PFSK-1 (cell line): Measurements from ENCODE around the gene PRRX1.

ENCODE experiments used
- FOXP2 ChIP-seq: optimal IDR thresholded peaks from 2 replicates; pipeline ENCODE3; 2011; ENCODE audit warnings: borderline replicate concordance, control low read depth, inconsistent platforms; ENCODE audit not compliant: insufficient read depth; ENCODE audit errors: extremely low read length, extremely low read depth
- POLR2AphosphoS5 ChIP-seq: IDR thresholded peaks from 2 replicates; pipeline ENCODE4 v1.6.1; 2012; ENCODE audit warnings: low read depth, mild to moderate bottlenecking, control low read depth, low read length, moderate library complexity
- TAF1 ChIP-seq: IDR thresholded peaks from 2 replicates; pipeline ENCODE4 v1.6.1; 2012; ENCODE audit warnings: low read length, control low read depth, borderline replicate concordance; ENCODE audit not compliant: insufficient read depth
- TF ChIP-seq, protein P1 (sequence below), 2 experiments: IDR thresholded peaks; 2 replicates each; pipeline versions ENCODE4 v1.6.1 to v1.8.0; 2011 to 2012; ENCODE audit warnings: low read depth in 2 of 2, low read length in 2 of 2, control low read depth in 1 of 2, inconsistent platforms in 1 of 2, mild to moderate bottlenecking in 1 of 2, moderate library complexity in 1 of 2; ENCODE audit not compliant: insufficient read depth in 1 of 2

DNA sequence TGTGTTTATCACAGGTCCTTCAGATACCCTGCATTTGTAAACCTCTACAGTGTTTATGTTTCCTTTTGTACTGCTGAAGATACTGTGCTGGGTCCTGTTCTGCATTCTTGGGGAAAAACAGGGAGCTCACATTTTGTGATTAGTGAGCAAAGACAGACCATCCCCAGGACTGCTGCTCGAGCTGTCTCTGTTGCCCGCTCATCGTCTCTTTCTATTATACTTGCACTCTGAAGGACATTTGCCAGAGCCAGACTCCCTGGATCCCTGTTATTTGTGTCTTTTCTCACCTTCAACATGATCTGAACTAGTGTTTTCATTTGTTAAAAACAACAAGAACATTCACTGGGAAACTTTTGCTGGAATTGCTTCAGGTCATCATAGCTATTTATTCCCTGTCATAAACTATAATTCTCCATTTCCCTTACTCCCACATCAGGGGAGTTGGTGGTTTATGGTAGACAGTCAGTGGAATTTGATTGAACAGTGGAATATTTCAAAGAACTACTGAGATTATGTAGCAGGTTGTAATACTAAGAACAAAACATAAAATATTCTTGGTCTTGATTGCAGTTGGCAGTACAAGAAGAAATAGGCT is 53.0 kb downstream of the PRRX1 start:
- no peak for TF ChIP-seq POLR2AphosphoS5
- TF ChIP-seq, protein P1, sequence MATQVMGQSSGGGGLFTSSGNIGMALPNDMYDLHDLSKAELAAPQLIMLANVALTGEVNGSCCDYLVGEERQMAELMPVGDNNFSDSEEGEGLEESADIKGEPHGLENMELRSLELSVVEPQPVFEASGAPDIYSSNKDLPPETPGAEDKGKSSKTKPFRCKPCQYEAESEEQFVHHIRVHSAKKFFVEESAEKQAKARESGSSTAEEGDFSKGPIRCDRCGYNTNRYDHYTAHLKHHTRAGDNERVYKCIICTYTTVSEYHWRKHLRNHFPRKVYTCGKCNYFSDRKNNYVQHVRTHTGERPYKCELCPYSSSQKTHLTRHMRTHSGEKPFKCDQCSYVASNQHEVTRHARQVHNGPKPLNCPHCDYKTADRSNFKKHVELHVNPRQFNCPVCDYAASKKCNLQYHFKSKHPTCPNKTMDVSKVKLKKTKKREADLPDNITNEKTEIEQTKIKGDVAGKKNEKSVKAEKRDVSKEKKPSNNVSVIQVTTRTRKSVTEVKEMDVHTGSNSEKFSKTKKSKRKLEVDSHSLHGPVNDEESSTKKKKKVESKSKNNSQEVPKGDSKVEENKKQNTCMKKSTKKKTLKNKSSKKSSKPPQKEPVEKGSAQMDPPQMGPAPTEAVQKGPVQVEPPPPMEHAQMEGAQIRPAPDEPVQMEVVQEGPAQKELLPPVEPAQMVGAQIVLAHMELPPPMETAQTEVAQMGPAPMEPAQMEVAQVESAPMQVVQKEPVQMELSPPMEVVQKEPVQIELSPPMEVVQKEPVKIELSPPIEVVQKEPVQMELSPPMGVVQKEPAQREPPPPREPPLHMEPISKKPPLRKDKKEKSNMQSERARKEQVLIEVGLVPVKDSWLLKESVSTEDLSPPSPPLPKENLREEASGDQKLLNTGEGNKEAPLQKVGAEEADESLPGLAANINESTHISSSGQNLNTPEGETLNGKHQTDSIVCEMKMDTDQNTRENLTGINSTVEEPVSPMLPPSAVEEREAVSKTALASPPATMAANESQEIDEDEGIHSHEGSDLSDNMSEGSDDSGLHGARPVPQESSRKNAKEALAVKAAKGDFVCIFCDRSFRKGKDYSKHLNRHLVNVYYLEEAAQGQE (IDR thresholded peaks at IDR 0.05; ENCODE audit: insufficient read depth in 1 of 2, low read depth in 2 of 2, low read length in 2 of 2): no peak
- TF ChIP-seq TAF1: no peak
- TF ChIP-seq FOXP2: no peak
